HCT116 (cell line): Measurements from ENCODE around the gene TNFRSF12A. TPM values are rescaled to one million over a fixed set of nuclear protein-coding genes. Genes with fewer than 3 reads are reported as not detected.
A peak's percentile ranks its signal among the peaks of the same experiment; 100 is the strongest.

Experiments used
- ATAC-seq: fragments of 200-7000 bp; cut with Tn5 transposase; 2 replicates; pipeline ENCODE4 v1.9.1; 2020; ENCODE audit warnings: mild to moderate bottlenecking, moderate library complexity
- BruUV-seq: library from RNA; stranded (reverse); fragments of 400-500 nt; replicated peaks from 2 replicates; lab custom pipeline; 2021; lab: Mats Ljungman, UMichigan
- CTCF ChIA-PET: fragments of 300-600 bp; sonication (Branson Sonifier 250); formaldehyde crosslinking; loops from one replicate; lab custom pipeline; 2021; ENCODE audit warnings: antibody characterized with exemption; lab: Charles Lee
- POLR2A ChIA-PET: fragments of 300-600, 350-600 bp; sonication (Branson Sonifier 250); formaldehyde crosslinking; loops from one replicate; lab custom pipeline; 2021; ENCODE audit warnings: antibody characterized with exemption; lab: Charles Lee
- RAD21 ChIA-PET, 2 experiments: fragments of 300-600 bp; sonication (Branson Sonifier 250); formaldehyde crosslinking; loops; one replicate each; lab custom pipeline; 2023; ENCODE audit warnings: low total read pairs in 2 of 2; ENCODE audit not compliant: uncharacterized antibody in 2 of 2, unreplicated experiment in 2 of 2, low non-redundant PET in 1 of 2; lab: Charles Lee
- DNase-seq: peaks from one replicate; pipeline ENCODE4 v3.0.0-alpha.2; 2010; ENCODE audit warnings: low read depth, low spot score
- H2AFZ ChIP-seq: fragments of 200-600 bp; shearing (Covaris generic), sonication (generic); 2 replicates; pipeline ENCODE4 v1.6.1; 2017; ENCODE audit warnings: low read depth, mixed run types, mixed read lengths, antibody characterized with exemption, low read length; ENCODE audit not compliant: poor library complexity, severe bottlenecking
- H3K27ac ChIP-seq: 2 replicates; pipeline ENCODE4 v1.5.1; 2012; ENCODE audit warnings: low read depth, low read length
- H3K27me3 ChIP-seq: fragments of 200-600 bp; sonication (generic); 2 replicates; pipeline ENCODE4 v1.6.1; 2016; ENCODE audit warnings: mixed run types, low read length, mixed read lengths; ENCODE audit not compliant: insufficient read depth
- H3K36me3 ChIP-seq, 2 experiments: fragments of 200-500 bp in 1 of 2; fragments of 200-600 bp in 1 of 2; sonication (Bioruptor generic) in 1 of 2; sonication (generic) in 1 of 2; 2 replicates each; pipeline versions ENCODE4 v1.5.1 to v1.6.1; 2014 to 2016; ENCODE audit warnings: low read length in 2 of 2, inconsistent platforms in 1 of 2, mixed read lengths in 1 of 2, mixed run types in 1 of 2; ENCODE audit not compliant: insufficient read depth in 2 of 2, control insufficient read depth in 1 of 2
- H3K4me1 ChIP-seq, 2 experiments: fragments of 200-600 bp in 1 of 2; sonication (generic) in 1 of 2; 2 replicates each; pipeline versions ENCODE4 v1.5.1 to v1.6.1; 2012 to 2017; ENCODE audit warnings: low read length in 2 of 2, inconsistent platforms in 1 of 2, mild to moderate bottlenecking in 1 of 2, mixed read lengths in 1 of 2, mixed run types in 1 of 2, moderate library complexity in 1 of 2; ENCODE audit not compliant: insufficient read depth in 2 of 2, control insufficient read depth in 1 of 2
- H3K4me2 ChIP-seq: fragments of 200-600 bp; sonication (generic); 2 replicates; pipeline ENCODE4 v1.6.1; 2017; ENCODE audit warnings: mixed run types, low read length, mixed read lengths
- H3K4me3 ChIP-seq, 2 experiments: fragments of 200-600 bp in 1 of 2; sonication (generic) in 1 of 2; replicated peaks in 1 of 2; 2 replicates each; pipeline ENCODE4 v1.5.1; 2011 to 2016; ENCODE audit warnings: low read length in 2 of 2, control low read depth in 1 of 2, low read depth in 1 of 2, mild to moderate bottlenecking in 1 of 2, mixed read lengths in 1 of 2, mixed run types in 1 of 2
- H3K79me2 ChIP-seq: fragments of 200-600 bp; sonication (generic); 2 replicates; pipeline ENCODE4 v1.6.1; 2017; ENCODE audit warnings: mild to moderate bottlenecking, mixed run types, low read length, moderate library complexity, mixed read lengths; ENCODE audit not compliant: insufficient read depth
- H3K9ac ChIP-seq: fragments of 200-600 bp; sonication (generic); 2 replicates; pipeline ENCODE4 v1.6.1; 2016; ENCODE audit warnings: low read length, mixed read lengths
- H3K9me2 ChIP-seq: fragments of 200-600 bp; sonication (generic), shearing (Covaris generic); 2 replicates; pipeline ENCODE4 v1.6.1; 2017; ENCODE audit warnings: mixed run types, mild to moderate bottlenecking, moderate library complexity; ENCODE audit not compliant: insufficient read depth
- H3K9me3 ChIP-seq, 2 experiments: fragments of 200-500 bp in 1 of 2; fragments of 200-600 bp in 1 of 2; sonication (Bioruptor generic) in 1 of 2; sonication (generic) in 1 of 2; 2 replicates each; pipeline ENCODE4 v1.6.1; 2014 to 2017; ENCODE audit warnings: low read length in 2 of 2, mixed read lengths in 2 of 2, inconsistent platforms in 1 of 2, low read depth in 1 of 2, mild to moderate bottlenecking in 1 of 2, mixed run types in 1 of 2, moderate library complexity in 1 of 2; ENCODE audit not compliant: control insufficient read depth in 1 of 2, insufficient read depth in 1 of 2
- H4K20me1 ChIP-seq: fragments of 200-600 bp; sonication (generic), shearing (Covaris generic); 2 replicates; pipeline ENCODE4 v1.6.1; 2017; ENCODE audit warnings: mixed run types, mild to moderate bottlenecking, moderate library complexity; ENCODE audit not compliant: insufficient read depth
- EZH2 ChIP-seq: fragments of 200-600 bp; sonication (generic); IDR thresholded peaks from 2 replicates; pipeline ENCODE4 v1.6.1; 2017; ENCODE audit warnings: antibody characterized with exemption, mixed run types
- intact Hi-C: fragments of 100-400 bp; cut with micrococcal nuclease; formaldehyde crosslinking; loops from 2 replicates; pipeline ENCODE4 v1.10.0; 2022
- total RNA-seq: library from RNA; stranded (reverse); gene quantifications from one replicate; pipeline ENCODE4 v1.2.1, GENCODE V29; 2021; ENCODE audit not compliant: unreplicated experiment
- TF ChIP-seq, protein P1 (sequence below), 3 experiments: fragments of 200-600 bp in 1 of 3; sonication (generic) in 1 of 3; IDR thresholded peaks in 2 of 3; conservative IDR thresholded peaks in 1 of 3; 2 replicates each; pipeline ENCODE4 v1.5.1; 2012 to 2017; ENCODE audit warnings: low read depth in 2 of 3, low read length in 2 of 3, antibody characterized with exemption in 1 of 3, borderline replicate concordance in 1 of 3, control low read depth in 1 of 3, mild to moderate bottlenecking in 1 of 3, mixed read lengths in 1 of 3, mixed run types in 1 of 3, moderate library complexity in 1 of 3; ENCODE audit not compliant: insufficient read depth in 1 of 3
- TF ChIP-seq, protein P2 (sequence below): IDR thresholded peaks from 2 replicates; pipeline ENCODE4 v1.6.1; 2011; ENCODE audit warnings: mild to moderate bottlenecking, low read length, moderate library complexity; ENCODE audit not compliant: insufficient replicate concordance; ENCODE audit errors: extremely low read depth

TNFRSF12A gene
- total RNA-seq, 1 experiment from 2014 or later, result 188 TPM

DNA sequence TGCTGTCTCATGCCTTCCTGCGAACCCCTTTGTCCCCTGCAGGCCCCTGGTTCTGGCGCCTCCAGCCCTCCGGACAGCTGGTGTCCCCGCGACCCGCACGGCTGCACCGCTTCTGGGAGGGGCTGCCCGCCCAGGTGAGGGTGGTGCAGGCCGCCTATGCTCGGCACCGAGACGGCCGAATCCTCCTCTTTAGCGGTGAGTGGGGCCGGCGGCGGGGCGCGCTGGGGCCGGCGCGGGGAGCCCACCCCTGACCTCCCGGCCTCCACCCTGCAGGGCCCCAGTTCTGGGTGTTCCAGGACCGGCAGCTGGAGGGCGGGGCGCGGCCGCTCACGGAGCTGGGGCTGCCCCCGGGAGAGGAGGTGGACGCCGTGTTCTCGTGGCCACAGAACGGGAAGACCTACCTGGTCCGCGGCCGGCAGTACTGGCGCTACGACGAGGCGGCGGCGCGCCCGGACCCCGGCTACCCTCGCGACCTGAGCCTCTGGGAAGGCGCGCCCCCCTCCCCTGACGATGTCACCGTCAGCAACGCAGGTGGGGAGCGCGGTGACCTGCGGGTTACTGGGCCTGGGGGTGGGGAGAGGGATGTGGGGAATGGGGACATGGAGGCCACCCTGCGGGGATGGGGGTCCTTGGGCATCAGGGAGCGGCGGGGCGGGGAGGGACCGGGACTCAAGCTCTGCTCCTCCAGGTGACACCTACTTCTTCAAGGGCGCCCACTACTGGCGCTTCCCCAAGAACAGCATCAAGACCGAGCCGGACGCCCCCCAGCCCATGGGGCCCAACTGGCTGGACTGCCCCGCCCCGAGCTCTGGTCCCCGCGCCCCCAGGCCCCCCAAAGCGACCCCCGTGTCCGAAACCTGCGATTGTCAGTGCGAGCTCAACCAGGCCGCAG, 38.2 kb downstream of the TNFRSF12A start:
- no TSS peak for BruUV-seq
- peak; percentile 35 for DNase-seq
- CTCF ChIA-PET, result interaction anchor here (0.6 to 2.5 kb wide), 12 partner anchors 9 to 108 kb away, joined by 3 to 16 read pairs (median 5); no protein-coding TSS in a partner anchor
- POLR2A ChIA-PET, result interaction anchor here (0.6 to 1.7 kb wide), 5 partner anchors 11 to 117 kb away, joined by 3 to 6 read pairs (median 4); partner anchors contain the start of gene TNFRSF12A
- no peaks in the 10 kb centered on the region for H3K27me3 ChIP-seq
- no peak overlapping the region for H2AFZ ChIP-seq
- H3K27ac ChIP-seq, result peak overlapping the region; percentile 84
- peak overlapping the region; percentile 95 for H3K4me2 ChIP-seq
- H3K4me3 ChIP-seq, result peak overlapping the region; percentile 81 to 87
- ATAC-seq, result peak; percentile 72
- H4K20me1 ChIP-seq, result no peaks in the 10 kb centered on the region
- peak overlapping the region; percentile 95 for H3K9ac ChIP-seq
- H3K9me3 ChIP-seq, result no peaks in the 10 kb centered on the region
- H3K9me2 ChIP-seq, result no peaks in the 10 kb centered on the region
- RAD21 ChIA-PET, result interaction anchor here in 1 of 2 experiments (1.0 kb wide), 1 partner anchor 27 kb away, joined by 5 read pairs; no protein-coding TSS in a partner anchor
- H3K4me1 ChIP-seq, result peaks cover 0 to 22% of the 10 kb centered on the region in 2 experiments; a peak in 3 of 4 replicates
- no peaks in the 10 kb centered on the region for H3K36me3 ChIP-seq
- intact Hi-C loops, result loop anchor here (2.0 to 10.0 kb wide), 2 partner anchors 70 to 116 kb away; no protein-coding TSS in a partner anchor
- no peak for TF ChIP-seq EZH2
- TF ChIP-seq, protein P1, sequence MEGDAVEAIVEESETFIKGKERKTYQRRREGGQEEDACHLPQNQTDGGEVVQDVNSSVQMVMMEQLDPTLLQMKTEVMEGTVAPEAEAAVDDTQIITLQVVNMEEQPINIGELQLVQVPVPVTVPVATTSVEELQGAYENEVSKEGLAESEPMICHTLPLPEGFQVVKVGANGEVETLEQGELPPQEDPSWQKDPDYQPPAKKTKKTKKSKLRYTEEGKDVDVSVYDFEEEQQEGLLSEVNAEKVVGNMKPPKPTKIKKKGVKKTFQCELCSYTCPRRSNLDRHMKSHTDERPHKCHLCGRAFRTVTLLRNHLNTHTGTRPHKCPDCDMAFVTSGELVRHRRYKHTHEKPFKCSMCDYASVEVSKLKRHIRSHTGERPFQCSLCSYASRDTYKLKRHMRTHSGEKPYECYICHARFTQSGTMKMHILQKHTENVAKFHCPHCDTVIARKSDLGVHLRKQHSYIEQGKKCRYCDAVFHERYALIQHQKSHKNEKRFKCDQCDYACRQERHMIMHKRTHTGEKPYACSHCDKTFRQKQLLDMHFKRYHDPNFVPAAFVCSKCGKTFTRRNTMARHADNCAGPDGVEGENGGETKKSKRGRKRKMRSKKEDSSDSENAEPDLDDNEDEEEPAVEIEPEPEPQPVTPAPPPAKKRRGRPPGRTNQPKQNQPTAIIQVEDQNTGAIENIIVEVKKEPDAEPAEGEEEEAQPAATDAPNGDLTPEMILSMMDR (IDR thresholded peaks at IDR 0.05 in 2 of 3, conservative IDR thresholded peaks at IDR 0.05 in 1 of 3; ENCODE audit: borderline replicate concordance in 1 of 3, insufficient read depth in 1 of 3, low read depth in 2 of 3, low read length in 2 of 3), result peak in 1 of 3 experiments; percentile 23; a peak in 1 of 6 replicates
- TF ChIP-seq, protein P2, sequence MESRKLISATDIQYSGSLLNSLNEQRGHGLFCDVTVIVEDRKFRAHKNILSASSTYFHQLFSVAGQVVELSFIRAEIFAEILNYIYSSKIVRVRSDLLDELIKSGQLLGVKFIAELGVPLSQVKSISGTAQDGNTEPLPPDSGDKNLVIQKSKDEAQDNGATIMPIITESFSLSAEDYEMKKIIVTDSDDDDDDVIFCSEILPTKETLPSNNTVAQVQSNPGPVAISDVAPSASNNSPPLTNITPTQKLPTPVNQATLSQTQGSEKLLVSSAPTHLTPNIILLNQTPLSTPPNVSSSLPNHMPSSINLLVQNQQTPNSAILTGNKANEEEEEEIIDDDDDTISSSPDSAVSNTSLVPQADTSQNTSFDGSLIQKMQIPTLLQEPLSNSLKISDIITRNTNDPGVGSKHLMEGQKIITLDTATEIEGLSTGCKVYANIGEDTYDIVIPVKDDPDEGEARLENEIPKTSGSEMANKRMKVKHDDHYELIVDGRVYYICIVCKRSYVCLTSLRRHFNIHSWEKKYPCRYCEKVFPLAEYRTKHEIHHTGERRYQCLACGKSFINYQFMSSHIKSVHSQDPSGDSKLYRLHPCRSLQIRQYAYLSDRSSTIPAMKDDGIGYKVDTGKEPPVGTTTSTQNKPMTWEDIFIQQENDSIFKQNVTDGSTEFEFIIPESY, result no peak
- TF ChIP-seq, all 23 proteins: peak for 1
- H3K79me2 ChIP-seq, result no peaks in the 10 kb centered on the region
